NOMO-1 (cell line): Measurements from ENCODE around the gene TNFSF15.

Experiments
- DNase-seq, 2 experiments: peaks; one replicate each; lab custom pipeline; 2025; ENCODE audit not compliant: unreplicated experiment in 2 of 2; lab: John Stamatoyannopoulos, UW

The TNFSF15 gene

DNA sequence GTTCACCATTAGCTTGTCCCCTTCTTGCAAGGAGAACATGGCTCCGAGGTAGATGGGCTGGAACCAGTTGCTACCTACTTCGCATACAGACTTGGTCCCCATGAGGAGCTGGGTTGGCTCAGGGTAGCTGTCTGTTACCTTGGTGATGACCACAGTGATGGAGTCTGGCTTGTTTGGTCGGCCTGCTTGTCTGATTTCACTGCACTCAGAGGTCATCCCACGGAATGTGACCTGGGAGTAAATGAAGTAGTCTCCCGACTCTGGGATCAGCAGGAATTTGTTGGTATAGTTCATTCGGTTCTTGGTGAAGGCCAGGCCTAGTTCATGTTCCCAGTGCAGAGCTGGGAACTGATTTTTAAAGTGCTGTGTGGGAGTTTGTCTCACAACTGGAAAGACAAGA is 15.3 kb downstream of the TNFSF15 start:
- no peak for DNase-seq

DNA sequence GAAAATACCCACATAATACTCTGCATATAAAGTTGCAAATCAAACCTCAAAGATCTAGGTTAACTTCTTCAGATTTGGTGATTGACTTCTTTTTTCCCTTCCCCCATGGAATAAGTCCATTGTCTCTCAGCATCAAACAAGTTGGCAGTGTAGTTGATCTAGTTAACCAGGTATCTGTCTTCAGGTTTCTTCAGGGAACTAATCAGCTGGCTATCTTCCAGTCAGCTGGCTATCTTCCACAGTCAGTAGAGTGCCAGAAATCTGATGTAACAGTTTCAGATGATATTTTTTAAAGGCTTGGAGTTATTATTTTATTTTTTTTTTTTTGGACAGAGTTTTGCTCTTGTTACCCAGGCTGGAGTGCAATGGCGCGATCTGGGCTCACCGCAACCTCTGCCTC is 16.8 kb downstream of the TNFSF15 start:
- no peak for DNase-seq

DNA sequence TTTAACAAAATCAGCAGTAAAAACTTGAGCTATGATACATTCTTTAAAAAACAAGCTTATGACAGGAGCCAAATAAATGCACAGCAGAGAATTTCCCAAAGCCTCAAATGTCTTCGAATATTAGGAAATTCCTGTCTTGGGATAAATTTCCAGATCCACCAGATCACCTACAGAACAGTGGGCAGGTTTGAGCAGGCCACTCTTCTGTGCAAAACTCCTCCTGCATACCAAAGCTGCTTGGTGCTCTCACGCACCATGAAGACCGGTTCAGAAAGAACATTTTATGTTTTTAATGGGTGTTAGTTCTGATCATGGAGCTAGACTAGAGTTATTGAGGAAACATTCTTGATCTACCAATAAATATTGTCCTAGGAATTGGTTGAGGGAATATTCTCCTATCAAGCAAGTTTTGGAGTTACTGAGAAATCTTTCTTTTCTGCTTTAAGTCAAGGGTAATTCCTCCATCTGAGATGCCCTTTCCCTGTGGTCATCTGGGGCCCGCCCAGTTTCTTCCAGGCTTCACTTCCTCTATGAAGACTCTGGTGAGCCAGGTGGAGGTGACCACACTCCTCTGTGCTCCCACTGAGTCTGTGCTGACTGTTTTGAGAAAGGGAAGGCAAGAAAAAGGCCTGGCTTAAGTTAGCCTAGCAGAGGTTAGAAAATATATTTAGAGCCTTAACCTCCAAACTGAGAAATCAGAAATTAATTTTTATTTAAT is 17.9 kb downstream of the TNFSF15 start:
- no peak for DNase-seq

DNA sequence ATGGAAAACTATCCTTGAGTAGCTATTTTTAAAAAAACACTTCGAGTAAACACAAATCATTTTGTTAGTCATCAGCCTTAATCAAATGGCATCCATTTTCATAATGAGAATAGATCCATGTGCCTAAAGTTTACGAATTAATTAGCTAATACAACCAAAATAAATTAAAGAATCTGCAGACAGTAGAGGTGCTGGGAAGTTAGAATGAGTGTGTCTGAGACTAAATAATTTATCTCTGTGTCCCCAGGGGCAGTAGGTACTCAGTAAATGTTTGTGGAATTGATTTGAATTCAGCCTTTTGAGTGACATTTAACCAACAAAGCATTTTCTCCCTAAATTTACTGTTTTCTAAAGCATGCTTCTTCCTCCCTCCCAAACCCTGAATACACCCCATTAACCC is 18.6 kb downstream of the TNFSF15 start:
- DNase-seq: no peak

DNA sequence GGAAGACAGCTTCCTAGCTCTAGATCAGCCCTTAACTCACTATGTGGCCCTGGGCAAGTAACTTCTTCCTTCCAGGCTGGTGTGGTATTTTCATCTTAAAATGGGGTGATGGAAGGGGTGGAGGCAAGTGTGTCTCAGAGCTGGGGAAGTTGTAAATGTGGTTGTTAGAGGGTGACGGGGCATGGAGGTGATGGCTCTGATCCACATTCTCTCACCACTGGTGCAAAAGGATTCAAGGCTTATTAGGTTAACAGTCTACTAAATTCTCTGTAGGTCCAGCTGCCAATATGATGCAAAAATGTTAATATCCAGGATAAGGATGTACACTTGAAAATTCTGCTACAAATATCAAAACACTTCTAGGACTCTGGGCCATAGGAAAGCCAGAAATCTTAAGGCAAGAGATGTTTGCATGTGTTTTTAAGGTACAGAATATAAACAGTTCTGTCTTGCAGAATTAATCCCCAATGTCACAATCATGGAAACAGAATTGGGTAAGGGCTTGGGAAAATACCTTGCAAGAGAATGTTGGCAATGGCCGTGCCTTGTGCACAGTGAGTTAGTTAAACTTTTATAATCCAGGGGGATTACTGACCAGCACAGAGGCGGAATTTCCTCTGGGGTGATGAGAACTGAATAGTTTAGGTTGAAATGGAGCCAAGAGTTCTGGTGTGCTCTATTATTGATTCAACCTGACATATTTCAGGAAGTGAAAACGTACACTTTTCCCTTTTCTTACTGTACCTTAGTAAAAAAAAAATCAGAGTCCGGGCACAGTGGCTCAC is 19.8 kb downstream of the TNFSF15 start:
- DNase-seq: no peak

DNA sequence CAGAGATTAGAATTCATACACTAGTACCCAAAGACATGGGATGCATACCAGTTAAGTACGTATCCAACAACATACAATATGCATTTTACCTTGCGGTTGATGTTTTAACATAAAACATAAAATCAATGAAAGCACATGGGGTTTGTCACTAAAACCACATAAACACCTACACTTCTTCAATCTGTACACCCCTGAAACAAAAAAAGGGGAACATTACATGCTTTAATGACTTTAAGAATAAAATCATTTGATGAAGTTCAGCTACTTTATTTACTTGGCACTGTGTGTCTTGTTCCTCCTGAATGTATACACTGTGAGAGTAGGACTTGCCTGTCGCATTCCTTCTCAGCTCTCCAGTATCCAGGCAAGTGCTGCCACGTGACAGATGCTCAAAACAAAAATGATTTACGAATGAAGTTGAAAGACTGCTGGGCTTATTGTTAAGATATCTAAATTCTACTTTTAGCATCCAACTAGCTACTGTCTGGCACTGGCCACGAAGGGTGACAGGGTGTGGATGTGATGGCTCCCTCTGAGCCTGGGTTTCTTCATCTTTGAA is 21.0 kb downstream of the TNFSF15 start:
- no peak for DNase-seq

DNA sequence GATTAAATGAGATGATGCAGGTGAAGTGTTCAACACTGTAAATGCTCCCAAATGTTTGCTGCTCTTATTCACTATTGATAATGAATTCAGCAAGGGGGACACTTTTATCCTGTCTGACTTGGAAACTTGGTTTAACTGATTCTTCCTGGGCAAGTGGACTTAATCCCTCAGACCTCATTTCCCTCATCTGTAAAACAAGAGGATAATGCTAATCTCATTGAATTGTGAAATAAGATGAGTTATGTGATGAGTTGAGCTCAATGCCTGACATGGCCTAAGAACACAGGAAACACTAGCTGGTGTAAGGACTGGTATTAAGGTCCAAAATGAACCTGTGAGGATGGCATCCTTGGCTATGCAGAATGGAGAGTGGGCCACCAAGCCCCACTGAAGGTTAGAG is 23.3 kb downstream of the TNFSF15 start:
- no peak for DNase-seq

DNA sequence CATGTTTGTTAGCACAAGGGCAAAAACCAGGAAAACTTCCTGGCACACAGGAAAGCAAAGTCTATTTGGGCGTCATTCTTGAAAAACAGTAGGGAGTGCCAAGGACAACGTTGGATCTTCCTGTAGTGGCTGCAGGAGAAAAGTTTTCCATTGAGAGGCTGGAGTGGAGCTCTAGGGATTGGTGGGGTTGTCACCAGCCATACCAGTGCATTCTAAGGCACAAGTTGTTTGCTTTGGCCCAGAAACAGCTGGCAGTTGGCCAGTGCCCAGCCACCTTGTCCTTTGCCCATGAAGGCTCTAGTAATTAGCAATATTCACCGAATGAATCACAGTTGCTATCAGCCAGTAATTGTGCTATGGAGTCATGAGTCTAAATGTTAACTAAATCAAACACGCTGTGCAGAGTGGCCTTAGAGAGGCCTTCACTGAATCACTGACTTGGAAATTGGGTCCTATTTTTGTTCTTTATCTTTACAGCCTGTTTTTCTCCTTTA is 26.4 kb downstream of the TNFSF15 start:
- no peak for DNase-seq

DNA sequence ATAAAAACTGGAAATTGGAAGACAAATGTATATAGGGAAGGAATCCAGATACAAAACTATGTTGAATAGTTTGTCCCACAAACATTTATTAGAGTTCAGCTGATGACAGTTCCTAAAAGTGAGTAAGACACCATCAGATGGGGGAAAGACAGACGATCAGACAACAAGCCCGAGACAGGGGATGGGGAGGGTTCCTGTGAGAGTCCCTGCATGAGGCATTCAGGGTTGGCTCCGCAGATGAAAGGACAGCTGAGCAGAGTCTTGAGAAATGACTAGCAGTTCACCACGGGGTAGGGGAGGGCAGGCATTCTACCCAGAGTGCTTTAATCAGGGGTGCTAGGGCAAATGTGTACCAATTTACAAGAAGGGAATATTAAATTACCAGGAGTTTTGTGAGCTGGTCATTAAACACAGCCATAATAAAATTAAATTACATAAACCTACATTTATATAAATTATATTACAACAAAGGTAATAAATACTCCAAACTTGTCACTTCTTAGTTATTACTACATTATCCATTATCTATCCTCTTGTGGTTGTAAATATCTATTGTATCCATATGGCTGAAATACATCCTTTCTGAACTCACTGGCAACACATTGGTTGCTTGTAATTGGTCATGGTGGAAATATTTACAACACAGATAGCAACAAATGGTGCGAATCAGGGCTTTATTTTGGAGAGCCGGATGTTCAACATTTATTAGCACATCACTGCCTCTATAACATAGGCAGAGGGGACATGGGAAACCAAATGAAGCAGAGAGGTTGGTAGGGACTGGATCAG is 27.8 kb downstream of the TNFSF15 start:
- no peak for DNase-seq

DNA sequence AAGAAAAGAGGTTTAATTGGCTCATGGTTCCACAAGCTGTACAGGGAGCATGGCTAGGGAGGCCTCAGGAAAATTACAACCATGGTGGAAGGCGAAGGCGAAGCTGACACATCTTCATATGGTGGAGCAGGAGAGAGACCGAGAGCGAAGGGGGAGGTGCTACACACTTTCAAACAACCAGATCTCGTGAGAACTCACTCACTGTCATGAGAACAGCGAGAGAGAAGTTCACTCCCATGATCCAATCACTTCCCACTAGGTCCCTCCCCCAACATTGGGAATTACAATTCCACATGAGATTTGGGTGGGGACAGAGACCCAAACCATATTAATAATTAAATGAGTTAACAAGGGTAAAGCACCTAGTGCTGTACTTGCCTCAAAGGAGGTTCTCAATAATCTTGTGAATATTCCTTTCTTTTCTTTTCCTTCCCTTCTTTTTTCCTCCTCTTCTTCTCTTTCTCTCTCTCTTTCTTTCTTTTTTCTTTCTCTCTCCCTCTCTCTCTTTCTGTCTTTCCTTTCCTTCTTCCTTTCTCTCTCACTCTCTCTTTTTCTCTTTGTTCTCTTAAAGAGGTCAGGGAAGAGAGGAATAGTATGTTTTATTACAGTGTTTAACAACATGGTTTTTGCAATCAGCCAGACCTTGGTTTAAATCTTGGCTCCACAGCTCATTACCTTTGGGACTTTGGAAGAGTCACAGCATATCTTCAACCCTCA is 29.0 kb downstream of the TNFSF15 start:
- DNase-seq: no peak

DNA sequence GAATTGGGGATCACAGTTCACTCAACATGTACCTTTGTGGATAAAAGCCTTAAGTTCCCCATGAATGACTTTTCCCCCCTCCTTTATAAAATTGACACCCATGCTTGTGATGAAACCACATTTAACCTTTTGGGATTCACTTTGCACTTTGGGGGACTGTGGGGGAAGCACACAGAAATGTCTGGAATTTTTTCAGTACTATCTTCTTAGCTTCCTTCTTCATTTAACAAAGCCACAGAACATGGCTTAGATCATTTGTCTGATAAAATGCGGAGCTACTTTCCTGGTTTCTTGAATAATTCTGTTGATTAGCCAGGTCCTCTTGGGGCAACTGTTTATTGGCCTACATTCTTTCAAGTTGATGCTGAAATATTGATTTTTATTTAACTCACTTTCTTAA is 29.9 kb downstream of the TNFSF15 start:
- no peak for DNase-seq

DNA sequence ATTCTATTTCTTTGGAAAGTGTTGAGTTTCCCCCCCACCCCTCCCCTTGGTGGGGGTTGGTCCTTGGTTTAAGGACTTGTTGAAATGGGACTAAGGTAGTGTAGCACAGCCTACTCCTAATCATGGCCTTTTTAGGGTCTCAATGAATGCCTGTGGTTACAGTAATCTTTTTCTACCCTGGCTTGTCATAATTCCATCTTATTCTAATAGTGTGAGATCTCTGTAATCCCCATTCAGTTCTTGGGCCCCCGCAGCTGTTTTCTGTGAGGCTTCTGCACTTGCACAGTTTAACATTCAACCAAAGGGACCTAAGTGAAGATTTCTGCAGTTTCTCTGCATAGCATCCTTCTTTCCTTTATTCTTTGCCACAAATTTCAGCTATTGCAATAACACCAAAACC is 30.7 kb downstream of the TNFSF15 start:
- no peak for DNase-seq

DNA sequence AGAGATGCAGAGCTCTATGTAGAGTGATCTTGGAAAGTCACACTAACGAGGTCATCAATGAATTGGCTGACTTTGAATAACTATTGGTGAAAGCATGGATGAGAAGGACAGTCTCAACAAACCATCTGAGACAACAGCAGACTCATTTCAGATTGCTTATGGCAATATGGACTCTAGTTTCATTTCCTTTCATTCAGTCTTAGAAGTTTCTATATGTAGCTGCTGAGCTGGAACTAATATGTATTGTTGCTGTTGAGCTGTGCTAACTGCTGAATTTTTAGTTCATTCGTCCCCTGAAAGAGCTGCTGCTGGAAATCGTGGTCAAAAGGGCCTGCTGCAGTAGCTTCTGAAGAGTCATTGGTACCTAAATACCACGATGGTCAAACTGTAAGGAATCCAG is 31.3 kb downstream of the TNFSF15 start:
- DNase-seq: peak in 1 of 2 experiments; percentile 52

DNA sequence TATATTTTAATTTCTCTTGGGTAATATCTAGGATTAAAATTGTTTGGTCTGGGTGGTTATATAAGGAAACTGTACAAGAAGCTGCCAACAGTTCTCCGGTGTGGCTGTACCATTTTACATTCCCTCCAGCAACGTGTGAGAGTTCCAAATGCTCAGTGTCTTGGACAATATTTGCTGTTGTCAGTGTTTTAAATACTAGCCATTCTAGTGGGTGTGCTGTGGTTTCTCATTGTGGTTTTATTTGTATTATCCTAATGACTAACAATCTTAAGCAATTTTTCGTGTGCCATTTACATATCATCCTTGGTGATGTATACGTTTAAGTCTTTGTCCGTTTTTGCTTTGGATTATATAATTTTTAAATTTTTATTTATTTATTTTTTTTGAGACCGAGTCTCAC is 34.0 kb downstream of the TNFSF15 start:
- no peak for DNase-seq

DNA sequence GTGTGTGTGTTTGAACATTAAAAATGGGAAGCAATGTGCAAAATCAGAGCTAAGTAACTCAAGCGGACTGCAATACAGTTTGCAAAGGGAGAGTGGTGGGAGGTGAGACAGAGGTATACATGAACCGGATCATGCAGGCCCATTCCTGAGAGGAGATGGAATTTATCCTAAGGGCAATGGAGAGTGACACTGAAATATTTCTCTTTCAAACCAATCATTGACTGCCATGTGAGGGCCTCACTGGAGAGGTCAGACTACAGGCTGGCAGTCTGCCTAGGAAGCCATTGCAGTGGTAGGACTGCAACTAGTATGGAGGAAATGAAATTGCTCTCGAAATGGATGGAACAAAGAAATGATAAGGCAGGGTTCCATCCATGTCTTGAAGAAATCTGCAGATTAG is 34.8 kb downstream of the TNFSF15 start:
- DNase-seq: no peak

DNA sequence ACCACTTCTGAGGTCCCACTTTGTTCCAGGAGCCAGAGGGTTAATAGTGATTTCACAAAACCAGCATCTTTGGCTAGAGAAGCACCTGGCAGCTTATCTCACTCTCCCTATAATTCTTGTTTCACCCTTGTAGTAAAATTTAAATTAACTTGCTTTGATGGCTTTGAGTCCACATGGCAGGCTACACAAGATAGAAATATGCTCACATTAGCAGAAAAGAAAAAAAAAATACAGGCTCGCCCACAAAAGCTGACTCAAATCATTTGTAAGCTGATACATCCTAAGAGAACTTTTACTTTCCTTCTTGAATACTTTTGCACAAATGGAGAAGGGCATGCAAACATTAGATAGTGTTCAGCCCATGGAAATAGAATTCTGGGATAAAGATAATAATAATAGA is 36.2 kb downstream of the TNFSF15 start:
- DNase-seq: no peak

DNA sequence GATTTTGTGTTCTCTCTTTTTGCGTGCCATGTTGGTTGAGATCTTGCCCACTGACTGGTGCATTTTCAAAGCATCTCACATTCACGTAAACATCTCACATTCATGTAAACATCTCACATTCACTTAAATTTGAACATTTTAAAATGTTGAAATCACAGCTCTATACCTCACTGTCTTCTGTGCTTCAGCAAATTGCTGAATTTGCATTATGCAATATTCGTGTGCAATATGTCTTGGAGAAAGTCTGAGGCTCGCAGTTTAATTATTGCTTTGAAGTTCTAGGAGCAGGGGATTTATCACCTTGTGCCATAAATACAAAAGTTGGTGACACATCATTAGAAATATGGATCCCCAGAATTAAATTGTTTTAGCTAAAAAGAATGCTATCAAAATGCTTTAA is 42.6 kb downstream of the TNFSF15 start:
- no peak for DNase-seq

DNA sequence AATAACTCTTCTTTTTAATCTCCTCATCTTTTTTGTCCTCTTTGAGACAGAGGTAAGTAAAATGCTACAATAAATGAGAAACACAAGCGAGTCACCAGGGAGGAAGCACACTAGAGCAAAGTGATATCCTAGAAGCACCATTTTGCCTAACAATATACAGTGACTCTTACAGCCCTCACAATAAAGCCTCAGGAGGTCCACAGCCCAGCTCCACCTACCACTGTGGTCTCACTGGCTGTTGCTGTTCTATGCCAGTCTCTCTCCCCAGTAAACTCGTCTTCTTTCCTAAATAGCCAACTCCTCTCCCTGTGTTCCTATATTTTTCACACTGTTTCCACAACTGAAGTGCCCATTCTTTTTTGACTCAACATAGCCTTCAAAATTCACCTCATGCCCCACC is 44.3 kb downstream of the TNFSF15 start:
- DNase-seq: no peak

DNA sequence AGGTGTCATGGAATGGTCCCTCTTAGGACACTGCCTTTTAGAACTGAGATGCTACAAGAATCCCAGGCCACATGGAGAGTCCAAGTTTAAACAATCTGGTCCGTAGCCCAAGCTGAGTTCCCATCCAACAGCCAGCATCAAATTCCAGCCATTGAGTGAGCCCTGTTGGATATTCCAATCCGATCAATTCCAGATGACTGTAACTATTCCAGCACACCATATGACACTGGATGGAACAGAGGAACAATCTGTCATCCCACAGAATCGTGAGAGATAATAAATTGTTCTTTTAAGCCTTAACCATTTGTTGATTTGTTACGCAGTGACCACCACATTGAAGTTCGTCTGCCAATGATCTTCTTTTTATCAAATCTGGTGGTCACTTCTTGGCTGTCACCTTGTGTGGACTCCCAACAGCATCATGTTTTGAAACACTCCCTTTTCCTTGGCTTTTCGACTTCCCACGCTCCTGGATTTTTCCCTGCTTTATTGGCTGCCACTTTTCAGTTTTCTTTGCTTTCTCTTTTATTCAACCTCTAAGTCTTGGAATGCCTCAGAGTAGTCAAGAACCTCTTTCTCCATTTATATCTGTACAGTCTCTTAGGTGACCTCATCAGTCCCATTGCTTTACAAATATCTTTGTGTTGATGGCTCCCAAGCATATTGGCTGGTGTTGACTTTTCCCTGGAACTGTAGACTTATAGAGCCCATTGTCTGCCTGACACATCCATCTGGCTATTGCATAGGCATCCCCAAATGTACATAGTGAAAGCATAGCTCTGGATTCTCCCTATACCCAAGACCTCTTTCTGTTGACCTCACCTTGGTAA is 46.1 kb downstream of the TNFSF15 start:
- no peak for DNase-seq

DNA sequence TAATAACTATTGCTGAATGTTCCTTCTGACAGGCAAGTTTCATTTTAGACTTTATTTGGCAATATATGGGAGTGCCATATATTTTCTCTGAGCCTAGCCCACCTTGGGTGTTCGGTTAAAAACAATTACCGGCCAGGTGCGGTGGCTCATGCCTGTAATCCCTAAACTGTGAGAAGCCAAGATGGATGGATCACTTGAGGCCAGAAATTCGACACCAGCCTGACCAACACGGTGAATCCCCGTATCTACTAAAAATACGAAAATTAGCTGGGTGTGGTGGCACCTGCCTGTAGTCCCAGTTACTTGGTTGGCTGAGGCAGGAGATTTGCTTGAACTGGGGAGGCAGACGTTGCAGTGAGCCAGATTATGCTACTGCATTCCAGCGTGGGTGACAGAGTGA is 47.9 kb downstream of the TNFSF15 start:
- no peak for DNase-seq
